SJCRH30 (cell line): ENCODE data around the gene IGSF5. TPM values are rescaled to one million over a fixed set of nuclear protein-coding genes. Genes with fewer than 3 reads are reported as not detected.
"Not testable (repeated sequence)": the region's sequence is repeated elsewhere in the genome, so short reads cannot be mapped to it uniquely, and the experiment has no call there.

ENCODE experiments used
- DNase-seq, 2 experiments: peaks; one replicate each; pipeline ENCODE4 v3.0.0-alpha.2; 2015 to 2020
- H3K27ac ChIP-seq: fragments of 250-450 bp; sonication (Bioruptor Pico); 2 replicates; pipeline ENCODE4 v1.5.1; 2020; ENCODE audit warnings: mild to moderate bottlenecking, moderate library complexity
- H3K27me3 ChIP-seq: fragments of 250-450 bp; sonication (Bioruptor Pico); 2 replicates; pipeline ENCODE4 v1.5.1; 2020; ENCODE audit warnings: mild to moderate bottlenecking, moderate library complexity
- H3K36me3 ChIP-seq: fragments of 250-450 bp; sonication (Bioruptor Pico); 2 replicates; pipeline ENCODE4 v1.5.1; 2020; ENCODE audit warnings: mild to moderate bottlenecking, moderate library complexity
- H3K4me1 ChIP-seq: fragments of 250-450 bp; sonication (Bioruptor Pico); 2 replicates; pipeline ENCODE4 v1.5.1; 2020; ENCODE audit warnings: mild to moderate bottlenecking, moderate library complexity
- H3K4me3 ChIP-seq: fragments of 250-450 bp; sonication (Bioruptor Pico); 2 replicates; pipeline ENCODE4 v1.5.1; 2020; ENCODE audit warnings: mild to moderate bottlenecking, moderate library complexity
- H3K9me3 ChIP-seq: fragments of 250-450 bp; sonication (Bioruptor Pico); replicated peaks from 2 replicates; pipeline ENCODE4 v1.5.1; 2020; ENCODE audit warnings: mild to moderate bottlenecking, moderate library complexity
- total RNA-seq: library from RNA; depleted of rRNA; stranded (reverse); fragments of >200 nt; shearing (Covaris generic); gene quantifications from 2 replicates; pipeline ENCODE4 v1.2.3, GENCODE V29; 2014

The IGSF5 gene
- total RNA-seq, 1 experiment from 2014 or later, result 2.9 TPM

- H3K4me3 ChIP-seq, result no peak overlapping the region
- no peaks in the 10 kb centered on the region for H3K4me1 ChIP-seq
- no peaks in the 10 kb centered on the region for H3K36me3 ChIP-seq
- H3K27ac ChIP-seq, result no peak overlapping the region
- H3K27me3 ChIP-seq, result no peaks in the 10 kb centered on the region
- H3K9me3 ChIP-seq, result no peaks in the 10 kb centered on the region
- DNase-seq, result no peak
Observed at GRCh38 chr21:39726133-39726532, 18.9 kb upstream of the IGSF5 start.

GRCh38 chr21:39727401-39728120 is 17.4 kb upstream of the IGSF5 start:
- Histone ChIP-seq H3K36me3 (no peaks in the 10 kb centered on the region), H3K27me3 (no peaks in the 10 kb centered on the region), H3K9me3 (no peaks in the 10 kb centered on the region), H3K4me1 (no peaks in the 10 kb centered on the region), H3K4me3 (no peak overlapping the region), H3K27ac (no peak overlapping the region)
- DNase-seq, result no peak

- no peak overlapping the region for H3K4me3 ChIP-seq
- no peaks in the 10 kb centered on the region for H3K4me1 ChIP-seq
- no peaks in the 10 kb centered on the region for H3K9me3 ChIP-seq
- no peaks in the 10 kb centered on the region for H3K36me3 ChIP-seq
- no peak for DNase-seq
- H3K27me3 ChIP-seq, result no peaks in the 10 kb centered on the region
- H3K27ac ChIP-seq, result no peak overlapping the region
Observed at GRCh38 chr21:39728341-39728740, 16.6 kb upstream of the IGSF5 start.

- H3K27me3 ChIP-seq, result no peaks in the 10 kb centered on the region
- H3K4me1 ChIP-seq, result no peaks in the 10 kb centered on the region
- no peak overlapping the region for H3K27ac ChIP-seq
- H3K36me3 ChIP-seq, result no peaks in the 10 kb centered on the region
- no peaks in the 10 kb centered on the region for H3K9me3 ChIP-seq
- peak in 1 of 2 experiments; percentile 13 for DNase-seq
- H3K4me3 ChIP-seq, result no peak overlapping the region
Observed at GRCh38 chr21:39730418-39731157, 14.4 kb upstream of the IGSF5 start.

- Histone ChIP-seq H3K27me3 (no peaks in the 10 kb centered on the region), H3K36me3 (no peaks in the 10 kb centered on the region), H3K4me3 (no peak overlapping the region), H3K9me3 (no peaks in the 10 kb centered on the region), H3K4me1 (no peaks in the 10 kb centered on the region), H3K27ac (no peak overlapping the region)
- no peak for DNase-seq
Observed at GRCh38 chr21:39736716-39737115, 8.3 kb upstream of the IGSF5 start.

- H3K36me3 ChIP-seq, result no peaks in the 10 kb centered on the region
- H3K4me3 ChIP-seq, result no peak overlapping the region
- H3K27me3 ChIP-seq, result no peaks in the 10 kb centered on the region
- H3K9me3 ChIP-seq, result no peaks in the 10 kb centered on the region
- H3K4me1 ChIP-seq, result no peaks in the 10 kb centered on the region
- DNase-seq, result no peak
- no peak overlapping the region for H3K27ac ChIP-seq
Observed at GRCh38 chr21:39737376-39738000, 7.5 kb upstream of the IGSF5 start.

GRCh38 chr21:39738566-39738965 is 6.4 kb upstream of the IGSF5 start:
- no peaks in the 10 kb centered on the region for H3K4me1 ChIP-seq
- H3K27me3 ChIP-seq, result no peaks in the 10 kb centered on the region
- no peaks in the 10 kb centered on the region for H3K36me3 ChIP-seq
- H3K9me3 ChIP-seq, result no peaks in the 10 kb centered on the region
- no peak for DNase-seq
- no peak overlapping the region for H3K27ac ChIP-seq
- no peak overlapping the region for H3K4me3 ChIP-seq

GRCh38 chr21:39739531-39739930 is 5.5 kb upstream of the IGSF5 start:
- not testable (repeated sequence) for H3K9me3 ChIP-seq, DNase-seq, H3K27me3 ChIP-seq, H3K36me3 ChIP-seq, H3K27ac ChIP-seq, H3K4me3 ChIP-seq, H3K4me1 ChIP-seq

GRCh38 chr21:39742561-39742960 is 2.4 kb upstream of the IGSF5 start:
- H3K27me3 ChIP-seq, H3K4me1 ChIP-seq, H3K4me3 ChIP-seq, DNase-seq, H3K9me3 ChIP-seq, H3K27ac ChIP-seq, H3K36me3 ChIP-seq: not testable (repeated sequence)

GRCh38 chr21:39745332-39745731 is 349 bp downstream of the IGSF5 start:
- H3K4me3 ChIP-seq, H3K27me3 ChIP-seq, H3K9me3 ChIP-seq, DNase-seq, H3K27ac ChIP-seq, H3K4me1 ChIP-seq, H3K36me3 ChIP-seq: not testable (repeated sequence)

- Histone ChIP-seq H3K9me3 (0 out of 2 replicates have a peak, but pooled peaks cover 5% of the 10 kb centered on the region), H3K27ac (no peak overlapping the region), H3K4me1 (no peaks in the 10 kb centered on the region), H3K4me3 (no peak overlapping the region), H3K27me3 (no peaks in the 10 kb centered on the region), H3K36me3 (no peaks in the 10 kb centered on the region)
- DNase-seq, result no peak
Observed at GRCh38 chr21:39750670-39751069, 5.7 kb downstream of the IGSF5 start.

GRCh38 chr21:39754811-39755210 is 9.8 kb downstream of the IGSF5 start:
- Histone ChIP-seq H3K9me3 (0 out of 2 replicates have a peak, but pooled peaks cover 5% of the 10 kb centered on the region), H3K4me3 (no peak overlapping the region), H3K27me3 (no peaks in the 10 kb centered on the region), H3K4me1 (no peaks in the 10 kb centered on the region), H3K27ac (no peak overlapping the region), H3K36me3 (no peaks in the 10 kb centered on the region)
- no peak for DNase-seq

- Histone ChIP-seq H3K9me3 (0 out of 2 replicates have a peak, but pooled peaks cover 5% of the 10 kb centered on the region), H3K4me3 (no peak overlapping the region), H3K4me1 (no peaks in the 10 kb centered on the region), H3K36me3 (no peaks in the 10 kb centered on the region), H3K27ac (no peak overlapping the region), H3K27me3 (no peaks in the 10 kb centered on the region)
- DNase-seq, result no peak
Observed at GRCh38 chr21:39756285-39756684, 11.3 kb downstream of the IGSF5 start.

GRCh38 chr21:39763272-39763970 is 18.4 kb downstream of the IGSF5 start:
- no peak overlapping the region for H3K27ac ChIP-seq
- H3K27me3 ChIP-seq, result peaks cover under 1% of the 10 kb centered on the region; the same call in 1 of the 2 replicates
- H3K4me1 ChIP-seq, result peaks cover 5% of the 10 kb centered on the region; the same call in 1 of the 2 replicates
- H3K4me3 ChIP-seq, result no peak overlapping the region
- DNase-seq, result peak; percentile 41 to 58
- no peaks in the 10 kb centered on the region for H3K36me3 ChIP-seq
- no peaks in the 10 kb centered on the region for H3K9me3 ChIP-seq

- peak in 1 of 2 experiments; percentile 13 for DNase-seq
- H3K36me3 ChIP-seq, result no peaks in the 10 kb centered on the region
Observed at GRCh38 chr21:39774227-39774626, 29.2 kb downstream of the IGSF5 start.

More at GRCh38 chr21:39774227-39774626, 29.2 kb downstream of the IGSF5 start:
- no peak overlapping the region for H3K27ac ChIP-seq
- H3K4me3 ChIP-seq, result no peak overlapping the region
- H3K27me3 ChIP-seq, result no peaks in the 10 kb centered on the region
- H3K9me3 ChIP-seq, result no peaks in the 10 kb centered on the region
- no peaks in the 10 kb centered on the region for H3K4me1 ChIP-seq
